RWPE2 (cell line): ENCODE results near the gene TMEM150A.
A peak's percentile ranks its signal among the peaks of the same experiment; 100 is the strongest.
"Not testable (repeated sequence)": the region's sequence is repeated elsewhere in the genome, so short reads cannot be mapped to it uniquely, and the experiment has no call there.

Source experiments
- ATAC-seq: fragments of 200-7000 bp; cut with Tn5 transposase; 3 replicates; pipeline ENCODE4 v1.9.1; 2021; ENCODE audit warnings: low read depth
- DNase-seq: peaks from one replicate; pipeline ENCODE4 v3.0.0-alpha.2; 2020; ENCODE audit warnings: low spot score
- H3K27ac ChIP-seq: fragments of 450-650 bp; 2 replicates; pipeline ENCODE4 v1.5.1; 2017; ENCODE audit warnings: mild to moderate bottlenecking; ENCODE audit not compliant: poor library complexity, severe bottlenecking
- H3K27me3 ChIP-seq: fragments of 250-450 bp; sonication (Bioruptor Pico); 2 replicates; pipeline ENCODE4 v1.5.1; 2021; ENCODE audit warnings: mild to moderate bottlenecking, moderate library complexity; ENCODE audit not compliant: insufficient read depth, poor library complexity, severe bottlenecking
- H3K36me3 ChIP-seq: fragments of 250-450 bp; sonication (Bioruptor Pico); 2 replicates; pipeline ENCODE4 v1.5.1; 2020; ENCODE audit warnings: low read depth, mild to moderate bottlenecking, moderate library complexity
- H3K4me1 ChIP-seq: fragments of 250-450 bp; sonication (Bioruptor Pico); 2 replicates; pipeline ENCODE4 v1.5.1; 2021; ENCODE audit warnings: mild to moderate bottlenecking, moderate library complexity; ENCODE audit not compliant: insufficient read depth, poor library complexity, severe bottlenecking
- H3K4me3 ChIP-seq: fragments of 250-450 bp; sonication (Bioruptor Pico); 2 replicates; pipeline ENCODE4 v1.5.1; 2021; ENCODE audit warnings: mild to moderate bottlenecking, moderate library complexity; ENCODE audit not compliant: severe bottlenecking
- H3K9me3 ChIP-seq: fragments of 250-450 bp; sonication (Bioruptor Pico); 2 replicates; pipeline ENCODE4 v1.5.1; 2021; ENCODE audit warnings: mild to moderate bottlenecking, moderate library complexity; ENCODE audit not compliant: severe bottlenecking
- TF ChIP-seq, protein P1 (sequence below): fragments of 450-650 bp; IDR thresholded peaks from one replicate; pipeline ENCODE4 v1.5.1; 2017; ENCODE audit warnings: mild to moderate bottlenecking, moderate library complexity; ENCODE audit not compliant: poor library complexity, severe bottlenecking

Gene TMEM150A

GRCh38 chr2:85628658-85629057 is 26.2 kb upstream of the TMEM150A start:
- TF ChIP-seq, protein P1, sequence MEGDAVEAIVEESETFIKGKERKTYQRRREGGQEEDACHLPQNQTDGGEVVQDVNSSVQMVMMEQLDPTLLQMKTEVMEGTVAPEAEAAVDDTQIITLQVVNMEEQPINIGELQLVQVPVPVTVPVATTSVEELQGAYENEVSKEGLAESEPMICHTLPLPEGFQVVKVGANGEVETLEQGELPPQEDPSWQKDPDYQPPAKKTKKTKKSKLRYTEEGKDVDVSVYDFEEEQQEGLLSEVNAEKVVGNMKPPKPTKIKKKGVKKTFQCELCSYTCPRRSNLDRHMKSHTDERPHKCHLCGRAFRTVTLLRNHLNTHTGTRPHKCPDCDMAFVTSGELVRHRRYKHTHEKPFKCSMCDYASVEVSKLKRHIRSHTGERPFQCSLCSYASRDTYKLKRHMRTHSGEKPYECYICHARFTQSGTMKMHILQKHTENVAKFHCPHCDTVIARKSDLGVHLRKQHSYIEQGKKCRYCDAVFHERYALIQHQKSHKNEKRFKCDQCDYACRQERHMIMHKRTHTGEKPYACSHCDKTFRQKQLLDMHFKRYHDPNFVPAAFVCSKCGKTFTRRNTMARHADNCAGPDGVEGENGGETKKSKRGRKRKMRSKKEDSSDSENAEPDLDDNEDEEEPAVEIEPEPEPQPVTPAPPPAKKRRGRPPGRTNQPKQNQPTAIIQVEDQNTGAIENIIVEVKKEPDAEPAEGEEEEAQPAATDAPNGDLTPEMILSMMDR, result no peak
- DNase-seq (no peak), ATAC-seq (no peak)
- Histone ChIP-seq H3K36me3 (peaks cover 97% of the 10 kb centered on the region), H3K27ac (no peak overlapping the region), H3K9me3 (no peaks in the 10 kb centered on the region), H3K27me3 (no peaks in the 10 kb centered on the region), H3K4me1 (no peaks in the 10 kb centered on the region), H3K4me3 (no peak overlapping the region)

- TF ChIP-seq, protein P1, result no peak
- no peak overlapping the region for H3K27ac ChIP-seq
- no peaks in the 10 kb centered on the region for H3K27me3 ChIP-seq
- peaks cover 98% of the 10 kb centered on the region for H3K36me3 ChIP-seq
- H3K4me3 ChIP-seq, result no peak overlapping the region
- DNase-seq (no peak), ATAC-seq (no peak)
- H3K9me3 ChIP-seq, result no peaks in the 10 kb centered on the region
- peaks cover 4% of the 10 kb centered on the region for H3K4me1 ChIP-seq
Measured at GRCh38 chr2:85623991-85624390, 21.5 kb upstream of the TMEM150A start.

DNA sequence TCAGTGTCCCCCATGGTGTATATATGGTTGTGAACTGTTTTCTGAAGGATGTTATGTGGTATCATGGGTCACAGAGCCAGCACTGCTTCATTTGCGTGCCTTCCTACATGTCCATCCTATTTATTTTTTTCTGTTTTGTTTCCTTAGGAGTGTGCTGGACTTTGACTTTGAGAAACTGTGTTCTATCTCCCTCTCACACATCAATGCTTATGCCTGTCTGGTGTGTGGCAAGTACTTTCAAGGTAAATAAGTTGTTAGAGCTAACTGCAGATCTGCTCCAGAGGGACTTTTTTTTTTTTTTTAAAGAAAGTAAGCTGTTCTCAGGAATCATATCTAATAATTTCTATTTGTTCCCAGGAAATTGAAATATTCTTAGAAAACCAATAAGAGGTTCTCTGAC is 18.8 kb upstream of the TMEM150A start:
- Histone ChIP-seq H3K27me3 (no peaks in the 10 kb centered on the region), H3K9me3 (no peaks in the 10 kb centered on the region), H3K4me1 (peaks cover 11% of the 10 kb centered on the region), H3K36me3 (peaks cover 95% of the 10 kb centered on the region), H3K4me3 (no peak overlapping the region), H3K27ac (no peak overlapping the region)
- DNase-seq (no peak), ATAC-seq (no peak)
- TF ChIP-seq, protein P1, result no peak

DNA sequence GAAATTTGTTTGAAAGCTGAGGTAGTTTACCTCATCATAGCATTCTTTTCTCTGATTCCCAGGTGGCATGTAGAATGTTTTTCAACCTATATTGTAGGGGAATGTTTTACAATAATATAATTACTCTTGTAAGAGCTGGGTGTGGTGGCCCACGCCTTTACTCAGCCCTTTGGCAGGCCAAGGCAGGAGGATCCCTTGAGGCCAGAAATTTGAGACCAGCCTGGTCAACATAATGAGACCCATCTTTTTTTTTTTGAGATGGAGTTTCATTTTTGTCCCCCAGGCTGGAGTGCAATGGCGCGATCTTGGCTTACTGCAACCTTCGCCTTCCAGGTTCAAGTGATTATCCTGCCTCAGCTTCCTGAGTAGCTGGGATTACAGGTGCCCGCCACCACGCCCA is 17.1 kb upstream of the TMEM150A start:
- 0 out of 3 replicates have a peak, but pooled peaks have one; percentile 10 for ATAC-seq
- H3K4me1 ChIP-seq, result peaks cover 11% of the 10 kb centered on the region
- H3K4me3 ChIP-seq, result no peak overlapping the region
- peaks cover 78% of the 10 kb centered on the region for H3K36me3 ChIP-seq
- TF ChIP-seq, protein P1, result no peak
- no peak for DNase-seq
- H3K27me3 ChIP-seq, result no peaks in the 10 kb centered on the region
- no peak overlapping the region for H3K27ac ChIP-seq
- H3K9me3 ChIP-seq, result no peaks in the 10 kb centered on the region

DNA sequence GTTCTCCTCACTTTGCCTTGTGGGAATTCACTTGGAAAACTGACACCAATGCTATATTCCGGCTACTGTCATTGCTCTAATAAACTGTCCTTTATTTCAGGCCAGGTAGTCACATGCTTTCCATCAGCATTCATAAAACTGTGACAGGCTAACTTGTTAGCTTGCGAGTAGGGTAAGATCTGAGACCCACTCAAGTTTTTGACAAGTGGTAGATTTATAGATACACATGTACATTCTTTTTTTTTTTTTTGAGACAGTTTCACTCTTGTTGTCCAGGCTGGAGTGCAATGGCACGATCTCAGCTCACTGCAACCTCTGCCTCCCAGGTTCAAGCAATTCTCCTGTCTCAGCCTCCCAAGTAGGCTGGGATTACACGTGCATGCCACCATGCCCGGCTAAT is 15.2 kb upstream of the TMEM150A start:
- Histone ChIP-seq H3K4me1 (peaks cover 11% of the 10 kb centered on the region), H3K36me3 (peaks cover 59% of the 10 kb centered on the region)
- H3K4me3 ChIP-seq, ATAC-seq, H3K27me3 ChIP-seq, H3K27ac ChIP-seq, H3K9me3 ChIP-seq, DNase-seq: not testable (repeated sequence)
